Panc1 (cell line): ENCODE measurements around the gene PRSS27. TPM values are rescaled to one million over a fixed set of nuclear protein-coding genes. Genes with fewer than 3 reads are reported as not detected.
A peak's percentile ranks its signal among the peaks of the same experiment; 100 is the strongest.

ENCODE experiments used
- ATAC-seq: fragments of 200-7000 bp; cut with Tn5 transposase; 2 replicates; pipeline ENCODE4 v1.9.1; 2020; ENCODE audit warnings: mild to moderate bottlenecking, moderate library complexity
- BruUV-seq: library from RNA; stranded (reverse); fragments of 400-500 nt; replicated peaks from 2 replicates; lab custom pipeline; 2021; lab: Mats Ljungman, UMichigan
- CTCF ChIA-PET: fragments of 300-600 bp; sonication (Branson Sonifier 250); formaldehyde crosslinking; loops from one replicate; lab custom pipeline; 2022; ENCODE audit warnings: antibody characterized with exemption; lab: Charles Lee
- POLR2A ChIA-PET: fragments of 300-600 bp; sonication (Branson Sonifier 250); formaldehyde crosslinking; loops from one replicate; lab custom pipeline; 2022; ENCODE audit warnings: antibody characterized with exemption; lab: Charles Lee
- DNase-seq: peaks from one replicate; pipeline ENCODE4 v3.0.0-alpha.2; 2010; ENCODE audit warnings: low read depth, low spot score
- H3K27ac ChIP-seq: 2 replicates; pipeline ENCODE4 v1.5.1; 2011; ENCODE audit warnings: mild to moderate bottlenecking, low read length, inconsistent platforms
- H3K27me3 ChIP-seq: fragments of 200-500 bp; sonication (Bioruptor generic); 2 replicates; pipeline ENCODE4 v1.6.0; 2014; ENCODE audit warnings: low read length, inconsistent platforms; ENCODE audit not compliant: control insufficient read depth, insufficient read depth
- H3K36me3 ChIP-seq: fragments of 200-500 bp; sonication (Bioruptor generic); 2 replicates; pipeline ENCODE4 v1.5.1; 2014; ENCODE audit warnings: inconsistent platforms, mild to moderate bottlenecking, low read length, moderate library complexity; ENCODE audit not compliant: control insufficient read depth, insufficient read depth
- H3K4me1 ChIP-seq: 2 replicates; pipeline ENCODE4 v1.5.1; 2011; ENCODE audit warnings: inconsistent platforms, mild to moderate bottlenecking, low read length, moderate library complexity; ENCODE audit not compliant: control insufficient read depth, insufficient read depth
- H3K4me3 ChIP-seq, 2 experiments: 2 replicates each; pipeline ENCODE4 v1.5.1; 2011 to 2012; ENCODE audit warnings: low read depth in 2 of 2, low read length in 2 of 2, mild to moderate bottlenecking in 2 of 2, inconsistent platforms in 1 of 2, moderate library complexity in 1 of 2
- H3K9me3 ChIP-seq: fragments of 200-500 bp; sonication (Bioruptor generic); 2 replicates; pipeline ENCODE4 v1.5.1; 2014; ENCODE audit warnings: low read depth, mild to moderate bottlenecking, inconsistent platforms, low read length, moderate library complexity; ENCODE audit not compliant: control insufficient read depth, insufficient read depth
- POLR2AphosphoS5 ChIP-seq: IDR thresholded peaks from 2 replicates; pipeline ENCODE4 v1.6.1; 2012; ENCODE audit warnings: mild to moderate bottlenecking, low read depth, low read length, moderate library complexity
- REST ChIP-seq, 2 experiments: IDR thresholded peaks; 2 replicates each; pipeline ENCODE4 v1.6.1; 2011 to 2012; ENCODE audit warnings: low read depth in 2 of 2, control low read depth in 1 of 2, low read length in 1 of 2, mild to moderate bottlenecking in 1 of 2, moderate library complexity in 1 of 2; ENCODE audit not compliant: insufficient read depth in 1 of 2
- SIN3A ChIP-seq: IDR thresholded peaks from 2 replicates; pipeline ENCODE4 v1.6.1; 2012; ENCODE audit warnings: low read depth, mild to moderate bottlenecking, low read length, moderate library complexity, borderline replicate concordance; ENCODE audit not compliant: insufficient read depth
- TCF7L2 ChIP-seq: IDR thresholded peaks from 2 replicates; pipeline ENCODE4 v1.6.1; 2011; ENCODE audit warnings: mild to moderate bottlenecking, low read depth, low read length, inconsistent platforms
- in situ Hi-C: cut with HindIII; loops from 2 replicates; pipeline ENCODE4 v1.10.0; 2016; ENCODE audit warnings: low sequenced_read_pairs, low pct_unique_long_range_greater_than_20kb
- intact Hi-C: fragments of 100-400 bp; cut with micrococcal nuclease; formaldehyde crosslinking; loops from one replicate; pipeline ENCODE4 v1.10.0; 2022; ENCODE audit not compliant: unreplicated experiment
- total RNA-seq: library from RNA; stranded (reverse); gene quantifications from one replicate; pipeline ENCODE4 v1.2.1, GENCODE V29; 2021; ENCODE audit not compliant: unreplicated experiment
- TF ChIP-seq, protein P1 (sequence below): fragments of 450-650 bp; IDR thresholded peaks from 2 replicates; pipeline ENCODE4 v1.5.1; 2017; ENCODE audit warnings: mild to moderate bottlenecking

The PRSS27 gene
- total RNA-seq, 1 experiment from 2014 or later = 3.3 TPM

GRCh38 chr16:2756288-2757015 is 36.4 kb upstream of the PRSS27 start:
- Histone ChIP-seq H3K4me1 (peaks cover 20% of the 10 kb centered on the region), H3K9me3 (no peaks in the 10 kb centered on the region), H3K27me3 (no peaks in the 10 kb centered on the region), H3K36me3 (peaks cover 49% of the 10 kb centered on the region), H3K27ac (peak overlapping the region; percentile 98), H3K4me3 (no peak overlapping the region)
- BruUV-seq = no TSS peak
- DNase-seq = no peak
- ChIA-PET POLR2A (interaction anchor here (0.6 to 1.0 kb wide), 2 partner anchors 12 to 34 kb away, joined by 5 to 9 read pairs; no protein-coding TSS in a partner anchor), CTCF (no interaction called here)
- ATAC-seq = no peak
- intact Hi-C loops (no loop called here), in situ Hi-C loops (no loop called here)
- TF ChIP-seq REST (IDR thresholded peaks at IDR 0.05; ENCODE audit: insufficient read depth in 1 of 2, low read depth in 2 of 2, low read length in 1 of 2) = no peak
- no peak for TF ChIP-seq SIN3A
- no peak for TF ChIP-seq TCF7L2
- TF ChIP-seq, protein P1, sequence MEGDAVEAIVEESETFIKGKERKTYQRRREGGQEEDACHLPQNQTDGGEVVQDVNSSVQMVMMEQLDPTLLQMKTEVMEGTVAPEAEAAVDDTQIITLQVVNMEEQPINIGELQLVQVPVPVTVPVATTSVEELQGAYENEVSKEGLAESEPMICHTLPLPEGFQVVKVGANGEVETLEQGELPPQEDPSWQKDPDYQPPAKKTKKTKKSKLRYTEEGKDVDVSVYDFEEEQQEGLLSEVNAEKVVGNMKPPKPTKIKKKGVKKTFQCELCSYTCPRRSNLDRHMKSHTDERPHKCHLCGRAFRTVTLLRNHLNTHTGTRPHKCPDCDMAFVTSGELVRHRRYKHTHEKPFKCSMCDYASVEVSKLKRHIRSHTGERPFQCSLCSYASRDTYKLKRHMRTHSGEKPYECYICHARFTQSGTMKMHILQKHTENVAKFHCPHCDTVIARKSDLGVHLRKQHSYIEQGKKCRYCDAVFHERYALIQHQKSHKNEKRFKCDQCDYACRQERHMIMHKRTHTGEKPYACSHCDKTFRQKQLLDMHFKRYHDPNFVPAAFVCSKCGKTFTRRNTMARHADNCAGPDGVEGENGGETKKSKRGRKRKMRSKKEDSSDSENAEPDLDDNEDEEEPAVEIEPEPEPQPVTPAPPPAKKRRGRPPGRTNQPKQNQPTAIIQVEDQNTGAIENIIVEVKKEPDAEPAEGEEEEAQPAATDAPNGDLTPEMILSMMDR = no peak
- TF ChIP-seq POLR2AphosphoS5 = no peak

DNA sequence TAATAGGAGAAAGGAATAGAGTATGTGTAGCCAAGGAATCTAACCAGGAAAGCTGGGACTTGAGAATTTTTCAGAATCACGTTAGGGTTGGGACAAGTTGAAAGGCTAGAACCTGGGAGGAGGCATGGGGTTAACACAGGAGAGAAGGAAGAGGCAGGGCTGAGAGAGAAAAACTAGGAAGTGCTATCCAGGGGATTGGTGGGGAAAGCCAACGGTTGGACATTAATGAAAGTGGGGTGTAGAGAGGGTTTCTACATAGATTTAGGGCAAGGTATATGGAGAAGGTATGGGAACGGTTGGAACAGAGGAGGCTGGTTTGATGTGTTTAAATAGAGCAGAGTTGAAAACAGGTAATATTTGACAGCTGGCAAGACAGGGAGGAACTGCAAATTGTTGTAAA is 35.1 kb upstream of the PRSS27 start:
- intact Hi-C loops (no loop called here), in situ Hi-C loops (no loop called here)
- no TSS peak for BruUV-seq
- ATAC-seq = no peak
- H3K9me3 ChIP-seq = no peaks in the 10 kb centered on the region
- H3K27ac ChIP-seq = peak overlapping the region; percentile 98
- H3K27me3 ChIP-seq = no peaks in the 10 kb centered on the region
- DNase-seq = no peak
- ChIA-PET POLR2A (no interaction called here), CTCF (no interaction called here)
- H3K4me1 ChIP-seq = peaks cover 20% of the 10 kb centered on the region
- peak overlapping the region; percentile 84 to 99 for H3K4me3 ChIP-seq
- peaks cover 36% of the 10 kb centered on the region for H3K36me3 ChIP-seq
- TF ChIP-seq TCF7L2 (no peak), REST (IDR thresholded peaks at IDR 0.05; ENCODE audit: insufficient read depth in 1 of 2, low read depth in 2 of 2, low read length in 1 of 2) (no peak), SIN3A (no peak), POLR2AphosphoS5 (no peak)
- TF ChIP-seq, protein P1 = no peak
